HG03135 (cell line): ENCODE data around the gene VCP.

Source experiments
- ATAC-seq: cut with Tn5 transposase; IDR thresholded peaks from one replicate; pipeline ENCODE4 v1.9.1; 2021; ENCODE audit warnings: mild to moderate bottlenecking, moderate library complexity; ENCODE audit not compliant: unreplicated experiment

VCP gene

GRCh38 chr9:35072461-35073278 lies at the start of gene VCP:
Gene VCP (minus strand): TSS chr9:35072625. CDS start chr9:35072353, 272 bp downstream.
- peak; percentile 83 for ATAC-seq

- peak; percentile 46 for ATAC-seq
Measured at GRCh38 chr9:35116898-35117551, 44.6 kb upstream of the VCP start.

- ATAC-seq, result peak; percentile 0
Measured at GRCh38 chr9:35116539-35116897, 44.1 kb upstream of the VCP start.

GRCh38 chr9:35115680-35116538 lies 43.5 kb upstream of the VCP start, which contains the start of gene ATOSB:
Gene ATOSB (minus strand): TSS chr9:35115862. CDS start chr9:35108274, 7,588 bp downstream.
- peak; percentile 64 for ATAC-seq

GRCh38 chr9:35114840-35115628 lies 42.6 kb upstream of the VCP start:
- no peak for ATAC-seq

GRCh38 chr9:35114113-35114839 lies 41.9 kb upstream of the VCP start:
- no peak for ATAC-seq

GRCh38 chr9:35112257-35113020 lies 40.0 kb upstream of the VCP start:
- no peak for ATAC-seq

GRCh38 chr9:35111001-35111933 lies 38.8 kb upstream of the VCP start:
- peak; percentile 68 for ATAC-seq

GRCh38 chr9:35110327-35110761 lies 37.9 kb upstream of the VCP start:
- ATAC-seq, result no peak

GRCh38 chr9:35108946-35109575 lies 36.6 kb upstream of the VCP start:
- no peak for ATAC-seq

- ATAC-seq, result no peak
Measured at GRCh38 chr9:35108461-35108860, 36.0 kb upstream of the VCP start.

- ATAC-seq, result no peak
Measured at GRCh38 chr9:35107297-35108290, 35.2 kb upstream of the VCP start.

- no peak for ATAC-seq
Measured at GRCh38 chr9:35106343-35106730, 33.9 kb upstream of the VCP start.

GRCh38 chr9:35105571-35106342 lies 33.3 kb upstream of the VCP start:
- ATAC-seq, result no peak

- no peak for ATAC-seq
Measured at GRCh38 chr9:35105126-35105525, 32.7 kb upstream of the VCP start.

- ATAC-seq, result no peak
Measured at GRCh38 chr9:35104586-35104985, 32.2 kb upstream of the VCP start.
